Choroid plexus epithelial cell (primary cell): ENCODE data around the gene UNC5C.

ENCODE experiments used
- DNase-seq: peaks from one replicate; pipeline ENCODE4 v3.0.0-alpha.2; 2010; ENCODE audit warnings: low read depth
- H3K4me3 ChIP-seq: 2 replicates; pipeline ENCODE4 v1.5.1; 2011; ENCODE audit warnings: low read depth, mild to moderate bottlenecking, control low read depth, low read length, moderate library complexity
- CTCF ChIP-seq: conservative IDR thresholded peaks from 2 replicates; pipeline ENCODE4 v1.5.1; 2011; ENCODE audit warnings: low read depth, mild to moderate bottlenecking, control low read depth, inconsistent platforms, low read length, moderate library complexity

The UNC5C gene

GRCh38 chr4:95170176-95170575 is 378.6 kb downstream of the UNC5C start:
- DNase-seq = no peak
- TF ChIP-seq CTCF = no peak
- H3K4me3 ChIP-seq = no peak overlapping the region

GRCh38 chr4:95167805-95168204 is 381.0 kb downstream of the UNC5C start:
- no peak for TF ChIP-seq CTCF
- H3K4me3 ChIP-seq = no peak overlapping the region
- DNase-seq = no peak

- no peak overlapping the region for H3K4me3 ChIP-seq
- TF ChIP-seq CTCF = peak; percentile 60
- peak; percentile 86 for DNase-seq
Observed at GRCh38 chr4:95165926-95166524, 382.7 kb downstream of the UNC5C start.

GRCh38 chr4:95162867-95163266 is 385.9 kb downstream of the UNC5C start:
- H3K4me3 ChIP-seq = no peak overlapping the region
- TF ChIP-seq CTCF = no peak
- DNase-seq = no peak

- no peak for TF ChIP-seq CTCF
Observed at GRCh38 chr4:95161781-95162469, 386.8 kb downstream of the UNC5C start.

GRCh38 chr4:95159384-95159783 is 389.4 kb downstream of the UNC5C start:
- no peak overlapping the region for H3K4me3 ChIP-seq
- DNase-seq = no peak
- no peak for TF ChIP-seq CTCF

More at GRCh38 chr4:95161781-95162469, 386.8 kb downstream of the UNC5C start:
- H3K4me3 ChIP-seq = no peak overlapping the region
- DNase-seq = no peak

GRCh38 chr4:95158626-95159025 is 390.1 kb downstream of the UNC5C start:
- H3K4me3 ChIP-seq = no peak overlapping the region
- DNase-seq = no peak
- no peak for TF ChIP-seq CTCF
